ENCODE data around the gene PLXNB1. TPM values are rescaled to one million over a fixed set of nuclear protein-coding genes. Genes with fewer than 3 reads are reported as not detected.

PLXNB1 gene
- total and polyA plus RNA-seq, 2 of the 13 experiments (the other 11 are each of a cell fraction or from before 2014, with no cell fraction given): 86.0 to 143 TPM

DNA sequence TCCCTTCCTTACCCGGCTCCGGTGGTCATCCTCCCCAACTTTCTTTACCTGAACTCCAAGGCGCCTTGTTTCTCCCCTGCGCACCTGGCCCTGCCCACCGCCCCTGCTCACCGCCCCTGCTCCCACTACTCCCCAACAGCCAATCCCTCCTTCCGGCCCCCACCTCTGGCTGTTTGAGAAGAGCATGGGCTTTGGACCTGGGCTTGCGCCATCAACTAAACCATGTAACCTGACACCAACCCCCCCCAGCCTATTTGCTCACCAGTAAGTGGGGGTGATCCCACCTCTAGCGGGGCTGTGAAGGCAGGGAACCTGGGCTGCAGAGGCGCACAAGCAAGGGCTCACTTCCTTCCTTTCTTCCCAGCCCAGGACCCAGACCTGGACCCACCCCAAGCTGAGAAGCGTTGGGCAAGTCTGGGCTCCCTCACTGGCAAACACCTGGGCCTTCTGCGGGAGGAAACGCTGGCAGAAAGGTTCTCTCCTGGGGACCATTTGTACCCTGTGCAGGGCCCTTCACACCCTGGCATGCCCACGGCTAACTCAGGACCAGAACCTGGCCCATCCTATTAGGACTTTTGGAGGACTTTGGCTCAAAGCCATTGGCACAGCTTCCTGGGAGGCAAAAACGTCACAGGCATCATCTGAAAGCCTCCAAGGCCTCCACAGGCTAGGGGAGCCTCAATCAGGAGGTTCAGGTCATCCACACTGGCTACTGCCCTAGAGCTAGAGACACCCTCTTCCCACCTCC, at the start of gene PLXNB1 (continued):
- TF ChIP-seq, protein P1, sequence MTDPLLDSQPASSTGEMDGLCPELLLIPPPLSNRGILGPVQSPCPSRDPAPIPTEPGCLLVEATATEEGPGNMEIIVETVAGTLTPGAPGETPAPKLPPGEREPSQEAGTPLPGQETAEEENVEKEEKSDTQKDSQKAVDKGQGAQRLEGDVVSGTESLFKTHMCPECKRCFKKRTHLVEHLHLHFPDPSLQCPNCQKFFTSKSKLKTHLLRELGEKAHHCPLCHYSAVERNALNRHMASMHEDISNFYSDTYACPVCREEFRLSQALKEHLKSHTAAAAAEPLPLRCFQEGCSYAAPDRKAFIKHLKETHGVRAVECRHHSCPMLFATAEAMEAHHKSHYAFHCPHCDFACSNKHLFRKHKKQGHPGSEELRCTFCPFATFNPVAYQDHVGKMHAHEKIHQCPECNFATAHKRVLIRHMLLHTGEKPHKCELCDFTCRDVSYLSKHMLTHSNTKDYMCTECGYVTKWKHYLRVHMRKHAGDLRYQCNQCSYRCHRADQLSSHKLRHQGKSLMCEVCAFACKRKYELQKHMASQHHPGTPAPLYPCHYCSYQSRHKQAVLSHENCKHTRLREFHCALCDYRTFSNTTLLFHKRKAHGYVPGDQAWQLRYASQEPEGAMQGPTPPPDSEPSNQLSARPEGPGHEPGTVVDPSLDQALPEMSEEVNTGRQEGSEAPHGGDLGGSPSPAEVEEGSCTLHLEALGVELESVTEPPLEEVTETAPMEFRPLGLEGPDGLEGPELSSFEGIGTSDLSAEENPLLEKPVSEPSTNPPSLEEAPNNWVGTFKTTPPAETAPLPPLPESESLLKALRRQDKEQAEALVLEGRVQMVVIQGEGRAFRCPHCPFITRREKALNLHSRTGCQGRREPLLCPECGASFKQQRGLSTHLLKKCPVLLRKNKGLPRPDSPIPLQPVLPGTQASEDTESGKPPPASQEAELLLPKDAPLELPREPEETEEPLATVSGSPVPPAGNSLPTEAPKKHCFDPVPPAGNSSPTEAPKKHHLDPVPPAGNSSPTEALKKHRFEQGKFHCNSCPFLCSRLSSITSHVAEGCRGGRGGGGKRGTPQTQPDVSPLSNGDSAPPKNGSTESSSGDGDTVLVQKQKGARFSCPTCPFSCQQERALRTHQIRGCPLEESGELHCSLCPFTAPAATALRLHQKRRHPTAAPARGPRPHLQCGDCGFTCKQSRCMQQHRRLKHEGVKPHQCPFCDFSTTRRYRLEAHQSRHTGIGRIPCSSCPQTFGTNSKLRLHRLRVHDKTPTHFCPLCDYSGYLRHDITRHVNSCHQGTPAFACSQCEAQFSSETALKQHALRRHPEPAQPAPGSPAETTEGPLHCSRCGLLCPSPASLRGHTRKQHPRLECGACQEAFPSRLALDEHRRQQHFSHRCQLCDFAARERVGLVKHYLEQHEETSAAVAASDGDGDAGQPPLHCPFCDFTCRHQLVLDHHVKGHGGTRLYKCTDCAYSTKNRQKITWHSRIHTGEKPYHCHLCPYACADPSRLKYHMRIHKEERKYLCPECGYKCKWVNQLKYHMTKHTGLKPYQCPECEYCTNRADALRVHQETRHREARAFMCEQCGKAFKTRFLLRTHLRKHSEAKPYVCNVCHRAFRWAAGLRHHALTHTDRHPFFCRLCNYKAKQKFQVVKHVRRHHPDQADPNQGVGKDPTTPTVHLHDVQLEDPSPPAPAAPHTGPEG (CRISPR knock-in tag; IDR thresholded peaks at IDR 0.05): no peak
- TF ChIP-seq, protein P2, sequence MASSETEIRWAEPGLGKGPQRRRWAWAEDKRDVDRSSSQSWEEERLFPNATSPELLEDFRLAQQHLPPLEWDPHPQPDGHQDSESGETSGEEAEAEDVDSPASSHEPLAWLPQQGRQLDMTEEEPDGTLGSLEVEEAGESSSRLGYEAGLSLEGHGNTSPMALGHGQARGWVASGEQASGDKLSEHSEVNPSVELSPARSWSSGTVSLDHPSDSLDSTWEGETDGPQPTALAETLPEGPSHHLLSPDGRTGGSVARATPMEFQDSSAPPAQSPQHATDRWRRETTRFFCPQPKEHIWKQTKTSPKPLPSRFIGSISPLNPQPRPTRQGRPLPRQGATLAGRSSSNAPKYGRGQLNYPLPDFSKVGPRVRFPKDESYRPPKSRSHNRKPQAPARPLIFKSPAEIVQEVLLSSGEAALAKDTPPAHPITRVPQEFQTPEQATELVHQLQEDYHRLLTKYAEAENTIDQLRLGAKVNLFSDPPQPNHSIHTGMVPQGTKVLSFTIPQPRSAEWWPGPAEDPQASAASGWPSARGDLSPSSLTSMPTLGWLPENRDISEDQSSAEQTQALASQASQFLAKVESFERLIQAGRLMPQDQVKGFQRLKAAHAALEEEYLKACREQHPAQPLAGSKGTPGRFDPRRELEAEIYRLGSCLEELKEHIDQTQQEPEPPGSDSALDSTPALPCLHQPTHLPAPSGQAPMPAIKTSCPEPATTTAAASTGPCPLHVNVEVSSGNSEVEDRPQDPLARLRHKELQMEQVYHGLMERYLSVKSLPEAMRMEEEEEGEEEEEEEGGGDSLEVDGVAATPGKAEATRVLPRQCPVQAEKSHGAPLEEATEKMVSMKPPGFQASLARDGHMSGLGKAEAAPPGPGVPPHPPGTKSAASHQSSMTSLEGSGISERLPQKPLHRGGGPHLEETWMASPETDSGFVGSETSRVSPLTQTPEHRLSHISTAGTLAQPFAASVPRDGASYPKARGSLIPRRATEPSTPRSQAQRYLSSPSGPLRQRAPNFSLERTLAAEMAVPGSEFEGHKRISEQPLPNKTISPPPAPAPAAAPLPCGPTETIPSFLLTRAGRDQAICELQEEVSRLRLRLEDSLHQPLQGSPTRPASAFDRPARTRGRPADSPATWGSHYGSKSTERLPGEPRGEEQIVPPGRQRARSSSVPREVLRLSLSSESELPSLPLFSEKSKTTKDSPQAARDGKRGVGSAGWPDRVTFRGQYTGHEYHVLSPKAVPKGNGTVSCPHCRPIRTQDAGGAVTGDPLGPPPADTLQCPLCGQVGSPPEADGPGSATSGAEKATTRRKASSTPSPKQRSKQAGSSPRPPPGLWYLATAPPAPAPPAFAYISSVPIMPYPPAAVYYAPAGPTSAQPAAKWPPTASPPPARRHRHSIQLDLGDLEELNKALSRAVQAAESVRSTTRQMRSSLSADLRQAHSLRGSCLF (CRISPR knock-in tag; IDR thresholded peaks at IDR 0.05; ENCODE audit: borderline replicate concordance): no peak
- TF ChIP-seq NR2F2 (IDR thresholded peaks at IDR 0.05; ENCODE audit: borderline replicate concordance, low read depth) (no peak), MXI1 (IDR thresholded peaks at IDR 0.05; ENCODE audit: borderline replicate concordance, low read depth, low read length) (peak; percentile 66; the same call in 1 of the 3 replicates), ADNP (CRISPR knock-in tag; IDR thresholded peaks at IDR 0.05) (no peak), ZNF20 (CRISPR knock-in tag; IDR thresholded peaks at IDR 0.05) (no peak), ETV5 (CRISPR knock-in tag; IDR thresholded peaks at IDR 0.05; ENCODE audit: borderline replicate concordance) (peak; percentile 99), ZNF510 (CRISPR knock-in tag; IDR thresholded peaks at IDR 0.05; ENCODE audit: low read depth) (no peak)
- TF ChIP-seq, protein P3, sequence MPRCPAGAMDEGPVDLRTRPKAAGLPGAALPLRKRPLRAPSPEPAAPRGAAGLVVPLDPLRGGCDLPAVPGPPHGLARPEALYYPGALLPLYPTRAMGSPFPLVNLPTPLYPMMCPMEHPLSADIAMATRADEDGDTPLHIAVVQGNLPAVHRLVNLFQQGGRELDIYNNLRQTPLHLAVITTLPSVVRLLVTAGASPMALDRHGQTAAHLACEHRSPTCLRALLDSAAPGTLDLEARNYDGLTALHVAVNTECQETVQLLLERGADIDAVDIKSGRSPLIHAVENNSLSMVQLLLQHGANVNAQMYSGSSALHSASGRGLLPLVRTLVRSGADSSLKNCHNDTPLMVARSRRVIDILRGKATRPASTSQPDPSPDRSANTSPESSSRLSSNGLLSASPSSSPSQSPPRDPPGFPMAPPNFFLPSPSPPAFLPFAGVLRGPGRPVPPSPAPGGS (CRISPR knock-in tag; IDR thresholded peaks at IDR 0.05): peak; percentile 94
- TF ChIP-seq, protein P4, sequence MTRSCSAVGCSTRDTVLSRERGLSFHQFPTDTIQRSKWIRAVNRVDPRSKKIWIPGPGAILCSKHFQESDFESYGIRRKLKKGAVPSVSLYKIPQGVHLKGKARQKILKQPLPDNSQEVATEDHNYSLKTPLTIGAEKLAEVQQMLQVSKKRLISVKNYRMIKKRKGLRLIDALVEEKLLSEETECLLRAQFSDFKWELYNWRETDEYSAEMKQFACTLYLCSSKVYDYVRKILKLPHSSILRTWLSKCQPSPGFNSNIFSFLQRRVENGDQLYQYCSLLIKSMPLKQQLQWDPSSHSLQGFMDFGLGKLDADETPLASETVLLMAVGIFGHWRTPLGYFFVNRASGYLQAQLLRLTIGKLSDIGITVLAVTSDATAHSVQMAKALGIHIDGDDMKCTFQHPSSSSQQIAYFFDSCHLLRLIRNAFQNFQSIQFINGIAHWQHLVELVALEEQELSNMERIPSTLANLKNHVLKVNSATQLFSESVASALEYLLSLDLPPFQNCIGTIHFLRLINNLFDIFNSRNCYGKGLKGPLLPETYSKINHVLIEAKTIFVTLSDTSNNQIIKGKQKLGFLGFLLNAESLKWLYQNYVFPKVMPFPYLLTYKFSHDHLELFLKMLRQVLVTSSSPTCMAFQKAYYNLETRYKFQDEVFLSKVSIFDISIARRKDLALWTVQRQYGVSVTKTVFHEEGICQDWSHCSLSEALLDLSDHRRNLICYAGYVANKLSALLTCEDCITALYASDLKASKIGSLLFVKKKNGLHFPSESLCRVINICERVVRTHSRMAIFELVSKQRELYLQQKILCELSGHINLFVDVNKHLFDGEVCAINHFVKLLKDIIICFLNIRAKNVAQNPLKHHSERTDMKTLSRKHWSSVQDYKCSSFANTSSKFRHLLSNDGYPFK (CRISPR knock-in tag; IDR thresholded peaks at IDR 0.05; ENCODE audit: borderline replicate concordance): peak; percentile 86; the same call in 1 of the 2 replicates

All from HepG2 (cell line).